HG03039 (cell line): ENCODE data around the gene TSSK2.
"Not testable (repeated sequence)": the region's sequence is repeated elsewhere in the genome, so short reads cannot be mapped to it uniquely, and the experiment has no call there.

Experiments
- ATAC-seq: cut with Tn5 transposase; IDR thresholded peaks from one replicate; pipeline ENCODE4 v1.9.1; 2021; ENCODE audit warnings: mild to moderate bottlenecking, moderate library complexity; ENCODE audit not compliant: unreplicated experiment

TSSK2 gene

GRCh38 chr22:19138217-19139000 lies 7.3 kb downstream of the TSSK2 start:
- ATAC-seq, result no peak

DNA sequence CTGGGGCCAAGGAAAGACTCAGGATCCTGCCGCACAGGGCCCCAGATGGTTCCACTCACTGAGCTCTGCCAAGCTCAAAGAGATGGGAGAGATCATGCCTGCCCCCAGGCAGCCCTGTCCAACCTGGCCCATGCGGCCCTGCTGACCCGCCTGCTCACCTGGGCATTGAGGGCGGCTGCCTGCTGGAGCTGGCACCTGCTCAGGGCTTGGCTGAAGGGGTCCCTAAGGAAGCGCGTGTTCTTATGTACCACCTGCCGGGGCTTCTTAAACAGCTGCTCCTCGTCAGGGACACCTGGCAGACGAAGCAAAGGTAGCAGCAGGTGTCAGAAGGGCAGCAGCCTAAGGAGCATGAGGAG lies 7.9 kb downstream of the TSSK2 start:
- ATAC-seq, result no peak

DNA sequence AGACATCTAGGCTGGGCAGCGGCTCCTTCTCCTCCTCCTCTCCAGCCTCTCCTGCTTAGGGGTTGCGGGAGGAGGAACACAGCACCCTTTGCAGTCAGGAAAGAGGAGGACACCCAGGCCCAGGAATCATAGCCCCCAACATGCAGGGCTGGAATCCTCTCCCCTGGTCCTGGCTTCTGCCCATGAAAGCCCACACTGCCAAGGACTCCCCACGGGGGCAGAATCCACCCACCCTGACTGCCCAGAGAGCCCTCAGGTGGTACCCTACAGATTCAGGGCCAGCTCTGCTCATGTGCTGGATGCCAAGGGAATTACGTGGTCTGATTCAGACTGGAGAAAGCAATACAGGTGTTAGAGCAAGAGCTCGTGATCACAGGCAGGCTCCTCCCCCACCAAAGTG lies 8.9 kb downstream of the TSSK2 start:
- no peak for ATAC-seq

DNA sequence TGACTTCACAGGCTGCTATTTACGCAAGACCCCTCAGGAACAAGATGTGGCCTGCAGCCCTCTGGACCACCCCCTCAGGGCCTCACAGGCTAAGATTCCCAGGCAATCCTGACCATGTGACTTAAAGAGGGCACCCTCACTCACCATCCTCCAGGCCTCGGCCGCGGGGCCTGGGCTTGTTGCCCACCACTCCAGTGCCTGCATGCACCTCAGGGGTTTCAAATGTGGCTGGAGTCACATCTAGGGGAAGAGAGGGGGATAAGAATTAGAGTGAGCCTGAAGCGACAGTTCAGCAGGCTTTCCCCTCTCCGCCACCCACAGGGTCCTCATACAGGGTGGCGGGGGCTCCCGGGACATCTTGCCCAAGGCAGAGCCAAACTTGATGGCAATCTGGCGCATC lies 11.3 kb downstream of the TSSK2 start:
- no peak for ATAC-seq

DNA sequence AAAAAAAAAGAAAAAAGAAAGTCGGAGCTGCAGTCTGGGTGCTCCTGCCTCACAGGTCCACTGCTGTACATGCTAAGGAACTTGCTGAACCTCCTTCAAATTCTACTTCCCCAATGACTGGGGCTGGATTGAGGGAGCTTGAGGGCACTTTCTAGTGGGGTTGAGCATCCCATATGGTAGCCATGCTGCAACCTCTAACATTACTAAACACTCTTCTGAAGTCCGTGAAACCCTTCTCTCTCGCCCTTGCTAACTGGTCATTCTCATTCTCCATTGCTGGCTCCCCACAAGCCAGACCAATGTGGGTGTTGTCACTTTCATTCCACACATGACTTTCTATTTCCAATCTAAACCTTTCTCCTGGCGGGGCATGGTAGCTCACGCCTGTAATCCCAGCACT lies 12.1 kb downstream of the TSSK2 start:
- no peak for ATAC-seq

DNA sequence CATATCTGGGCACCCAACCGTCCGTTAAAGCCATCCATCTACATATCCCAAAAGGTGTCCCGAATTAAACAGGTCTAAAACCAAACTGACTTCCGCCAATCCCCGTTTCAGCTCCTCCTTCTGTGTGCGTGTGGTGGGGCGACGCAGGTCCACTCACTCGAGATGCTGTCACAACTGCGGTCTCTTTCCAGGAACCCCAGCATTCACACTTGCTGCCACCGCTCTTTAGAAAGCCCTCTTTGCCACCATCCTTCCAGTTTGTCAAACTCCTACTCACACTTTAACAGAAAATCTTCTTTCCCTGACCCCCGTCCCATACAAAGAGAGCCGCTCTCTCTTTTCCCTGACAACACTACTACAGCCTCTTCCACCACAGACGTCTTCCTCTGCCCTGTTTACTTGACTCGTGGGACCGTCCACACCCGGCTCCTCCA lies 12.9 kb downstream of the TSSK2 start:
- no peak for ATAC-seq

DNA sequence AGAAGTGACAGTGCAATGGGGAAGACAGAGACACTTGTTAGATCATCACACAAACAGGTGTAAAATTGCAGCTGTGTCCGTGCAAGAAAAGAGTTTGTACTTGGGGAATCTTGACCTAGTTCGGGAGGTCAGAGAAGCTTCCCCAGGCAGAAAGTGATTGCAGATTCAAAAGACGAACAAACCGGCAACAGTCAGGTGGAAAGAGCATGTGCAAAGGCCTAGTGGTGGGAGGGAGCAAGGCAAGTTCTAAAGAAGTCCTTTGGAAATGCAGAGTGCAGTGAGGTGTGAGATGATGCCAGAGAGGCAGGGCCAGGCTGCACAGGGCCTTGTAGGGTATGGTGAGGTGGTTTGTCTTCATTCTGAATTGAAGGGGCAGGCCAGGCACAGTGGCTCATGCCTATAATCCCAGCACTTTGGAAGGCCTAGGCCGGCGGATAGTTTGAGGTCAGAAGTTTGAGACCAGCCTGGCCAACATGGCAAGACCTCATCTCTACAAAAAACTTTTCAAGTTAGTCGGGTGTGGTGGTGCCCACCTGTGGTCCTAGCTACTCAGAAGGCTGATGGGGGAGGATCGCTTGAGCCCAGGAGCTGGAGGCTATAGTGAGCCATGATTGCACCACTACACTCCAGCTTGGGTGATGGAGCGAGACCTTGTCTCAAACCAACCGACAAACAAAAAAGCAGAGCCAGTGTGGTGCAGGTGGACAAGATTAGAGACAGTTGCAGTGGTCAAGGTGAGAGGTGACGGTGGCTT lies 15.3 kb downstream of the TSSK2 start:
- no peak for ATAC-seq

GRCh38 chr22:19147195-19147780 lies 16.2 kb downstream of the TSSK2 start:
- no peak for ATAC-seq

DNA sequence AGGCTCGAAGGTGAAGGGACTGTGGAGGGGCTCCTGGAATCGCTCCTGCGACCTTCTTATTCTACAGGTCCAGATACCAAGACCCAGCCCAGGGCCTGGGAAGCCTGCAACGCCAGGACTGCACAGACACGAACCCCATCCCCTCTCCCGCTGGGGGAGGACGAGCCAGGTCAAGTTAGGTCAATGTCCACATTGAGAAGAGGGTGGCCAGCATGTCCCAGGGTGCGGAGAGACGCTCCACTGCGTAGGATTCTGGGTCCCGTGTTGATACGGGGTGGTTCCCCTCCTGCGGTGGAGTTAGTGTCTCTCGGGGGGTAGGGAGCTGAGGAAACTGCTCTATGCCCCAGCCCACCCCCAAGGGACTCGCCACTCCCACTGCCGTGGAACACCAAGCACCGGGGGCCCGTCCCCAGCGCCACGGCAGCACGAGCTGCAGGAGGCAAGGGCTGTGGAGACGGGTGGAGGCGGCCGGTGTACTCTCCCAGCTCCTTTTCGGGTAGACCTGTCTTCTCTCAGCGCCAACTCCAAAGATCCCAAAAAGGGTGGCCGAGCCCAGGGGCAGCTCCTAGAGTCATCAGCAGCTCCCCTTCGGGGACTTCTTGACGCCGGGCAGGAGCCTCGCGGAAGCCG lies 17.4 kb downstream of the TSSK2 start:
- ATAC-seq, result no peak

GRCh38 chr22:19149047-19149883 lies 18.2 kb downstream of the TSSK2 start:
- no peak for ATAC-seq

- no peak for ATAC-seq
Measured at GRCh38 chr22:19149991-19150390, 18.9 kb downstream of the TSSK2 start, which contains the start of gene GSC2. Gene GSC2 (minus strand): TSS chr22:19150292. CDS start chr22:19150283, 9 bp downstream.

- ATAC-seq, result no peak
Measured at GRCh38 chr22:19150482-19151328, 19.6 kb downstream of the TSSK2 start.

GRCh38 chr22:19151329-19152191 lies 20.5 kb downstream of the TSSK2 start:
- ATAC-seq, result no peak

GRCh38 chr22:19152942-19153883 lies 22.1 kb downstream of the TSSK2 start:
- ATAC-seq, result no peak

DNA sequence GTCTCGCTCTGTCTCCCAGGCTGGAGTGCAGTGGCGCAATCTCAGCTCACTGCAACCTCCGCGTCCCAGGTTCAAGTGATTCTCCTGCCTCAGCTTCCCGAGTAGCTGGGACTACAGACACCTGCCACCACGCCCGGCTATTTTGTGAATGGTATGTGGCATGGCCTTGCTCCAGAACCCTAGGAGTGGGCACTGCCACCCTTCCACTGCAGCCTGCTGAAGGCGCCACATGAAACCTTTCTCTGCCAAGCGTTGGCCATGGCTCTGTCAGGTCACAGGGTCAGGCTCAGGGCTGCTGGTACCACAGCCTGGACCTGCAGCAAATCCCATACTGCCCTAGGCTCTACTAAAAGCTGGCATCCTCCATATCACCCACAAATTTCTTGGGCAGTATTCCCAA lies 25.0 kb downstream of the TSSK2 start:
- not testable (repeated sequence) for ATAC-seq

DNA sequence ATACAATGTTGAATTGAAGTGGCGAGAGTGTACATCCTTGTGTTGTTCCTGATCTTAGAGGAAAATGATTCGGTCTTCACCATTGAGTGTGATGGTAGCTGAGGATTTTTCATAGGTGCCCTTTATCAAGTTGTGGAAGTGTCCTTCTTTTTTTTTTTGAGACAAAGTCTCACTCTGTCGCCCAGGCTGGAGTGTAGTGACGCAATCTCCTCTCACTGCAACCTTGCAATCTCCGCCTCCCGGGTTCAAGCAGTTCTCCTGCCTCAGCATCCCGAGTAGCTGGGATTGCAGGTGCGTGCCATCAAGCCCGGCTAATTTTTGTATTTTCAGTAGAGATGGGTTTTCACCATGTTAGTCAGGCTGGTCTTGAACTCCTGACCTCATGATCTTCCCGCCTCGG lies 27.5 kb downstream of the TSSK2 start:
- not testable (repeated sequence) for ATAC-seq

- no peak for ATAC-seq
Measured at GRCh38 chr22:19164425-19164824, 33.3 kb downstream of the TSSK2 start.

GRCh38 chr22:19166421-19166820 lies 35.3 kb downstream of the TSSK2 start:
- no peak for ATAC-seq
